Body of pancreas (tissue), 4 donors: ENCODE measurements around the gene LRRC59.
"Not testable (repeated sequence)": the region's sequence is repeated elsewhere in the genome, so short reads cannot be mapped to it uniquely, and the experiment has no call there.

ENCODE experiments used
- POLR2A ChIP-seq, 3 donors: fragments of 450-650 bp; IDR thresholded peaks; one replicate each; pipeline ENCODE4 v1.6.1; 2016; ENCODE audit warnings: antibody characterized with exemption in 3 of 3, mild to moderate bottlenecking in 2 of 3
- TF ChIP-seq, protein P1 (sequence below), 7 experiments: fragments of 450-650 bp in 4 of 7; fragments of 200-600 bp in 3 of 7; sonication (generic) in 3 of 7; IDR thresholded peaks; one replicate each; pipeline ENCODE4 v1.5.1; 2016 to 2019; ENCODE audit warnings: antibody characterized with exemption in 7 of 7

DNA sequence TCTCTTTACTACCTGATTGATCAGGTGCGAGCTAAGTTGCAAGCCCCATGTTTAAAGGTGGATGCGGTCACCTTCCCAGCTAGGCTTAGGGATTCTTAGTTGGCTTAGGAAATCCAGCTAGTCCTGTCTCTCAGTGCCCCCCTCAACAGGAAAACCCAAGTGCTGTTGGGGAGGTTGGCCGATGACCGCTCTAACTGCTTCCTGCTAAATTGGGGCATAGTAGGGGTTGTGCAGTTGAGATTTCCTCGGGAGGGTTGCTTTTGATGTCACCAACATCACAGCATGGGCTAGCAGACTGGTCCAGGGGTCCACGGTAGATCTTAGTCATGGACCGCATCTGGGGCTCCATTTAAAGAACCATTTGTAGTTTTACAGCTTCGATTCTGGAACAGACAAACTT lies 2.3 kb upstream of the LRRC59 start:
- TF ChIP-seq, protein P1, sequence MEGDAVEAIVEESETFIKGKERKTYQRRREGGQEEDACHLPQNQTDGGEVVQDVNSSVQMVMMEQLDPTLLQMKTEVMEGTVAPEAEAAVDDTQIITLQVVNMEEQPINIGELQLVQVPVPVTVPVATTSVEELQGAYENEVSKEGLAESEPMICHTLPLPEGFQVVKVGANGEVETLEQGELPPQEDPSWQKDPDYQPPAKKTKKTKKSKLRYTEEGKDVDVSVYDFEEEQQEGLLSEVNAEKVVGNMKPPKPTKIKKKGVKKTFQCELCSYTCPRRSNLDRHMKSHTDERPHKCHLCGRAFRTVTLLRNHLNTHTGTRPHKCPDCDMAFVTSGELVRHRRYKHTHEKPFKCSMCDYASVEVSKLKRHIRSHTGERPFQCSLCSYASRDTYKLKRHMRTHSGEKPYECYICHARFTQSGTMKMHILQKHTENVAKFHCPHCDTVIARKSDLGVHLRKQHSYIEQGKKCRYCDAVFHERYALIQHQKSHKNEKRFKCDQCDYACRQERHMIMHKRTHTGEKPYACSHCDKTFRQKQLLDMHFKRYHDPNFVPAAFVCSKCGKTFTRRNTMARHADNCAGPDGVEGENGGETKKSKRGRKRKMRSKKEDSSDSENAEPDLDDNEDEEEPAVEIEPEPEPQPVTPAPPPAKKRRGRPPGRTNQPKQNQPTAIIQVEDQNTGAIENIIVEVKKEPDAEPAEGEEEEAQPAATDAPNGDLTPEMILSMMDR (IDR thresholded peaks at IDR 0.05): not testable (repeated sequence)
- TF ChIP-seq POLR2A (IDR thresholded peaks at IDR 0.05): not testable (repeated sequence)
